HG03432 (cell line): ENCODE measurements around the gene SKAP2.

Experiments used
- ATAC-seq: cut with Tn5 transposase; IDR thresholded peaks from one replicate; pipeline ENCODE4 v1.9.1; 2021; ENCODE audit warnings: mild to moderate bottlenecking, moderate library complexity; ENCODE audit not compliant: unreplicated experiment

The SKAP2 gene

GRCh38 chr7:26779978-26780595, 84.3 kb downstream of the SKAP2 start:
- ATAC-seq: no peak

- ATAC-seq: no peak
Measured at GRCh38 chr7:26777385-26777784, 87.0 kb downstream of the SKAP2 start.

GRCh38 chr7:26760501-26760900, 103.9 kb downstream of the SKAP2 start:
- ATAC-seq: no peak

- ATAC-seq: no peak
Measured at GRCh38 chr7:26759108-26759507, 105.3 kb downstream of the SKAP2 start.

- ATAC-seq: no peak
Measured at GRCh38 chr7:26743205-26743604, 121.2 kb downstream of the SKAP2 start.

- ATAC-seq: no peak
Measured at GRCh38 chr7:26735976-26736600, 128.3 kb downstream of the SKAP2 start.

- ATAC-seq: no peak
Measured at GRCh38 chr7:26729150-26729775, 135.1 kb downstream of the SKAP2 start.

- ATAC-seq: no peak
Measured at GRCh38 chr7:26726051-26726450, 138.3 kb downstream of the SKAP2 start.

- no peak for ATAC-seq
Measured at GRCh38 chr7:26724795-26725194, 139.6 kb downstream of the SKAP2 start.

- ATAC-seq: no peak
Measured at GRCh38 chr7:26723129-26723528, 141.3 kb downstream of the SKAP2 start.

- no peak for ATAC-seq
Measured at GRCh38 chr7:26721450-26721849, 142.9 kb downstream of the SKAP2 start.

GRCh38 chr7:26718063-26718462, 146.3 kb downstream of the SKAP2 start:
- ATAC-seq: no peak

GRCh38 chr7:26714438-26714837, 150.0 kb downstream of the SKAP2 start:
- ATAC-seq: no peak

GRCh38 chr7:26714006-26714405, 150.4 kb downstream of the SKAP2 start:
- ATAC-seq: no peak

- ATAC-seq: no peak
Measured at GRCh38 chr7:26709210-26709990, 155.0 kb downstream of the SKAP2 start.

GRCh38 chr7:26705567-26705966, 158.8 kb downstream of the SKAP2 start:
- no peak for ATAC-seq

GRCh38 chr7:26704786-26705185, 159.6 kb downstream of the SKAP2 start:
- ATAC-seq: no peak

- no peak for ATAC-seq
Measured at GRCh38 chr7:26704036-26704435, 160.4 kb downstream of the SKAP2 start.

GRCh38 chr7:26700893-26701292, 163.5 kb downstream of the SKAP2 start:
- no peak for ATAC-seq

GRCh38 chr7:26700386-26700785, 164.0 kb downstream of the SKAP2 start:
- no peak for ATAC-seq

- ATAC-seq: no peak
Measured at GRCh38 chr7:26699766-26700165, 164.6 kb downstream of the SKAP2 start.

GRCh38 chr7:26698806-26699205, 165.6 kb downstream of the SKAP2 start:
- no peak for ATAC-seq
